AG09309 (cell line): ENCODE data around the gene TOB2.

ENCODE experiments used
- DNase-seq: peaks from one replicate; pipeline ENCODE4 v3.0.0-alpha.2; 2010; ENCODE audit warnings: low read depth
- H3K4me3 ChIP-seq: 2 replicates; pipeline ENCODE4 v1.5.1; 2011; ENCODE audit warnings: mild to moderate bottlenecking, low read depth, low read length, moderate library complexity; ENCODE audit not compliant: control insufficient read depth
- CTCF ChIP-seq: IDR thresholded peaks from 2 replicates; pipeline ENCODE4 v1.5.1; 2011; ENCODE audit warnings: mild to moderate bottlenecking, low read depth, low read length, inconsistent platforms; ENCODE audit not compliant: insufficient read depth, control insufficient read depth; ENCODE audit errors: missing control alignments

Gene TOB2

DNA sequence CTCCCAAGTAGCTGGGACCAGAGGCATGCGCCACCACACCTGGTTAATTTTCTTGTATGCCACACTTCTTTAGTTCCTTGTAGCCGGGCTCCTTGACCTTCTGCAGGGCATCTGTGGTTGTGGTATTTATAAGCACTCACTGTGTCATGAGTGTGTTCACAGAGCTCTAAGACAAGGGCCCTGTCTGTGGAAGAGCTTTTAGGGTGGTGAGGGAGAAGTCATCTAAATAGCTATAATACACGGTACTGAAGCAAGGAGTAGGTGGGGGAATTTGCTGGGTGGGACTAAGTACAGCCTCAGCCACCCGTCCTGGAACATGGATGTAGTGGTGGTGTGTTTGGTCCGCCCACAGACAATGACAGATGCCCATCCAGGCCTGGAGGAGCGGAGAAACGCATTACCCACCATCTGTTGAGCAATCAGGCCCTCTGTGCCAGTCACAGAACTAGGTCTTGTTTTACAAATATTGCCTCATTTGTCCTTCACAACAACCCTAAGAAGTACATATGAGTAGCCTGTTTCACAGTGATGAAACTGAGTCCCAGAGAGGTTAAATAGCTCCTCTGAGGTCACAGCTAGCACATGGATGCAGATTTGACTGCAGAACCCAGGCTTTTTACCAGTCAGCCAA is 32.4 kb upstream of the TOB2 start:
- no peak for TF ChIP-seq CTCF
- DNase-seq: no peak
- no peak overlapping the region for H3K4me3 ChIP-seq

DNA sequence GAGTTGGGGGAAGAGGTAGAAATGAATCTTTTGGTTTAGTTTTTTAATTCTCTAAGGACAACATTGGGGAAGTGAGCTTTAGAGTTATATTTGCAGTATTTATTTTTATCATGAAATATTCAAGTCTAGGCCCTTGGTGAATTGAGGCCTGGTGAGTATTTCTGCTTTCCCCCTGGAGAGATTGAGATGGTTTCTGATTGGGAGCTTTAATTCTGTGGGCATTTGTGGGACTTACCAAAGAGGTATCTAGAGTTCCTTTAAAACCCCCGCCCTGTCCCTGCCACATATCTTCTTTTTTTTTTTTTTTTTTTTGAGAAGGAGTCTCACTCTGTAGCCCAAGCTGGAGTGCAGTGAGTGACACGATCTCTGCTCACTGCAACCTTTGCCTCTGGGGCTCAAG is 31.9 kb upstream of the TOB2 start:
- H3K4me3 ChIP-seq: no peak overlapping the region
- no peak for DNase-seq

DNA sequence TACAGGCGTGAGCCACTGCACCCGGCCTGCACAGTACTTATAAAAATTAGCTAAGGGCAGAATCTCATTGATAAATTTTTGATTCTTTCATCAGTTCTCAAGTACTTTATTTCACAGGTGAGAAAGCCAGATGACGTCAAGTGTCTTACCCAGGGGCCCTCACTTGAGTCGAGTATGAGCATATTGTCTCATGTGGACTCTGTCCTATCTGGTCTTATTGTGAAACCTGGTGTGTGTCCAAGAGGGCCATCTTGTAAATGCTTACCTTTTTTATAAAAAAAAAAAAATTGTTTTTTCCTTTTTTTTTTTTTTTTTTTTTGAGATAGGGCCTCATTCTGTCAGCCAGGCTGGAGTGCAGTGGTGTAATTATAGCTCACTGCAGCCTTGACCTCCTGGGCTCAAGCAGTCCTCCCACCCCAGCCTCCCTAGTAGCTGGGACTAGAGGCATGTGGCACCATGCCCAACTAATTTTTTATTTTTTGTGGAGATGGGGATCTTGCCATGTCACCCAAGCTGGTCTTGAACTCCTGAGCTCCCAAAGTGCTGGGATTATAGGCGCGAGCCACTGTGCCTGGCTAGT is 28.4 kb upstream of the TOB2 start:
- no peak overlapping the region for H3K4me3 ChIP-seq
- TF ChIP-seq CTCF: no peak
- DNase-seq: no peak

More for the DNA sequence above, 31.9 kb upstream of the TOB2 start:
- no peak for TF ChIP-seq CTCF

DNA sequence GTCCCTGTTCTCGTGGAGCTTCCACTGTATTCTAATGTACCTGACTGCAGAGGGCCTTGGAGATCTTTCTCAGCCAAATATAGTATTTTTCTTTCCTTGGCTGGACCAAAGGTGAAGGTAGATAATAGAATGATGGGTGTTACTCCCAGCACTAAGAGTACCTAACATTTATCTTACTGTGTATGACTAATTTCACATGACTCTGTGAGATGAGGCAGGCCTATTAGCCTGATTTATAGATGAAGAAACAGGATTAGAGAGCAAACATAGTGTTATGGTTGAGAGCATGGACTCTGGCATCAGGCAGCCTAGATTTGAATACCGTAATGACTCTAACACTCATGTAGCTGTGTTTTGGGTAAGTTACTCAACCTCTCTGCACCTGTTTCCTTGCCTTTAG is 25.0 kb upstream of the TOB2 start:
- no peak overlapping the region for H3K4me3 ChIP-seq
- no peak for DNase-seq
- no peak for TF ChIP-seq CTCF

GRCh38 chr22:41470886-41471285 is 24.3 kb upstream of the TOB2 start:
- no peak overlapping the region for H3K4me3 ChIP-seq
- no peak for TF ChIP-seq CTCF
- no peak for DNase-seq

GRCh38 chr22:41469218-41469851 is 22.7 kb upstream of the TOB2 start:
- peak overlapping the region; percentile 95 for H3K4me3 ChIP-seq
- TF ChIP-seq CTCF: no peak
- DNase-seq: no peak
